ENCODE data around the gene SPATA1. TPM values are rescaled to one million over a fixed set of nuclear protein-coding genes. Genes with fewer than 3 reads are reported as not detected.

SPATA1 gene
- polyA plus RNA-seq, 1 donor (not counting 4 experiments of a cell fraction or from before 2014, with no cell fraction given): 0.25 TPM

DNA sequence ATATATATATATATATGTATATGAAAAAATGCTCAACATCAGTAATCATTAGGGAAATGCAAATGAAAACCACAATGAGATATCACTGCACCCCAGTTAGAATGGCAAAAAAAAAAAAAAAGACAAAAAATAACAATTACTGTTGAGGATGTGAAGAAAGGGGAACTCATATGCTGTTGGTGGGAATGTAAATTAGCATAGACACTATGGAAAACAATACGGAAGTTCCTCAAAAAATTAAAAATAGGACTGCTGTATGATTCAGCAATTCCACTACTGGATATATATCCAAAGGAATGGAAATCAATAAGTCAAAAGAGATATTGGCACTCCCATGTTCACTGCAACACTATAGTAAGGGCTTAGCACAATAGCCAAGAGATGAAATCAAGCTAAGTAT is 109.6 kb downstream of the SPATA1 start:
- FAIRE-seq: no peak
- H3K36me3 ChIP-seq (ENCODE audit: control insufficient read depth in 2 of 2, extremely low read depth in 1 of 2, insufficient read depth in 2 of 2, low read length in 2 of 2): no peaks in the 10 kb centered on the region

More for the DNA sequence above, 109.6 kb downstream of the SPATA1 start:
- Histone ChIP-seq H3K4me2 (ENCODE audit: control insufficient read depth, extremely low read depth, insufficient read depth, low read depth, low read length) (no peak overlapping the region), H3K9me1 (ENCODE audit: control insufficient read depth, extremely low read depth, insufficient read depth, low read length) (no peaks in the 10 kb centered on the region), H3K4me3 (ENCODE audit: control insufficient read depth in 2 of 3, extremely low read depth in 1 of 3, insufficient read depth in 2 of 3, low read depth in 1 of 3, low read length in 3 of 3) (no peak overlapping the region), H3K9me3 (ENCODE audit: control insufficient read depth, low read depth, low read length) (no peaks in the 10 kb centered on the region), H3K4me1 (ENCODE audit: control insufficient read depth, extremely low read depth, insufficient read depth, low read length) (peaks cover 9% of the 10 kb centered on the region), H2AFZ (ENCODE audit: control insufficient read depth, low read length) (no peak overlapping the region), H4K20me1 (ENCODE audit: control insufficient read depth, extremely low read depth, insufficient read depth, low read length) (no peaks in the 10 kb centered on the region), H3K27me3 (ENCODE audit: control insufficient read depth, extremely low read depth, insufficient read depth, low read length) (no peaks in the 10 kb centered on the region), H3K79me2 (ENCODE audit: control insufficient read depth, insufficient read depth, low read length) (no peaks in the 10 kb centered on the region), H3K27ac (ENCODE audit: control insufficient read depth, insufficient read depth, low read length) (no peak overlapping the region), H3K9ac (ENCODE audit: control insufficient read depth, extremely low read depth, insufficient read depth, low read length) (no peak overlapping the region)
- dilution Hi-C loops (cut with MboI; ENCODE audit: extremely low pct_ligation_motif_present, low sequenced_read_pairs): no loop called here
- DNase-seq (ENCODE audit: low read depth, low spot score): no peak
- TF ChIP-seq EZH2 (IDR thresholded peaks at IDR 0.05; ENCODE audit: low read length) (no peak), CTCF (optimal IDR thresholded peaks at IDR 0.05 in 1 of 3, IDR thresholded peaks at IDR 0.05 in 1 of 3, conservative IDR thresholded peaks at IDR 0.05 in 1 of 3; ENCODE audit: extremely low read depth in 1 of 3, insufficient read depth in 2 of 3, low read length in 3 of 3) (no peak)

Other genes starting within 250 kb of the SPATA1 start
- 0.32 to 0.75 TPM (median 0.48 TPM) in 3 replicates for gene SAMD13, start 204.7 kb upstream of the SPATA1 start, polyA plus RNA-seq
- gene DNASE2B, start 107.9 kb upstream of the SPATA1 start, polyA plus RNA-seq: not detected in 3 replicates
- gene RPF1, start 27.1 kb upstream of the SPATA1 start, polyA plus RNA-seq: 31.7 to 57.8 TPM (median 34.0 TPM) in 3 replicates
- 126 to 167 TPM (median 132 TPM) in 3 replicates for gene GNG5, start 195 bp downstream of the SPATA1 start, polyA plus RNA-seq
- gene CTBS, start 68.1 kb downstream of the SPATA1 start, polyA plus RNA-seq: 11.7 to 16.7 TPM (median 13.7 TPM) in 3 replicates
- 5.1 to 13.0 TPM (median 7.2 TPM) in 3 replicates for gene SSX2IP, start 184.1 kb downstream of the SPATA1 start, polyA plus RNA-seq

Measured in keratinocyte (primary cell).